ENCODE results near the gene TANC1. TPM values are rescaled to one million over a fixed set of nuclear protein-coding genes. Genes with fewer than 3 reads are reported as not detected.
A peak's percentile ranks its signal among the peaks of the same experiment; 100 is the strongest.

Gene TANC1
- total RNA-seq, 1 donor from 2014 or later, result 36.9 TPM

- H3K4me1 Mint-ChIP-seq (ENCODE audit: unreplicated experiment), result peaks cover 39% of the 10 kb centered on the region
- H3K27me3 Mint-ChIP-seq (ENCODE audit: unreplicated experiment), result no peaks in the 10 kb centered on the region
- H3K36me3 Mint-ChIP-seq (ENCODE audit: unreplicated experiment), result no peaks in the 10 kb centered on the region
- no peak for DNase-seq (ENCODE audit: extremely low spot score, unreplicated experiment)
- H3K4me3 Mint-ChIP-seq (ENCODE audit: unreplicated experiment), result no peak overlapping the region
- no peak overlapping the region for H3K27ac Mint-ChIP-seq (ENCODE audit: unreplicated experiment)
- TF ChIP-seq CTCF (IDR thresholded peaks at IDR 0.05), result no peak
- H3K9me3 Mint-ChIP-seq (ENCODE audit: unreplicated experiment), result no peaks in the 10 kb centered on the region
These were observed 30.3 kb downstream of the TANC1 start for GRCh38 chr2:158998551-158999248.

- Mint-ChIP-seq H3K27ac (ENCODE audit: unreplicated experiment) (no peak overlapping the region), H3K36me3 (ENCODE audit: unreplicated experiment) (peaks cover 3% of the 10 kb centered on the region)
These were observed 31.0 kb downstream of the TANC1 start for GRCh38 chr2:158999458-158999857.

GRCh38 chr2:159000072-159000471 is 31.6 kb downstream of the TANC1 start:
- no peaks in the 10 kb centered on the region for H3K9me3 Mint-ChIP-seq (ENCODE audit: unreplicated experiment)
- no peak overlapping the region for H3K4me3 Mint-ChIP-seq (ENCODE audit: unreplicated experiment)
- H3K36me3 Mint-ChIP-seq (ENCODE audit: unreplicated experiment), result peaks cover 10% of the 10 kb centered on the region
- no peak for DNase-seq (ENCODE audit: extremely low spot score, unreplicated experiment)
- TF ChIP-seq CTCF (IDR thresholded peaks at IDR 0.05), result no peak
- peaks cover 32% of the 10 kb centered on the region for H3K4me1 Mint-ChIP-seq (ENCODE audit: unreplicated experiment)
- no peaks in the 10 kb centered on the region for H3K27me3 Mint-ChIP-seq (ENCODE audit: unreplicated experiment)
- H3K27ac Mint-ChIP-seq (ENCODE audit: unreplicated experiment), result no peak overlapping the region

More at GRCh38 chr2:158999458-158999857, 31.0 kb downstream of the TANC1 start:
- Mint-ChIP-seq H3K4me3 (ENCODE audit: unreplicated experiment) (no peak overlapping the region), H3K4me1 (ENCODE audit: unreplicated experiment) (peaks cover 36% of the 10 kb centered on the region), H3K27me3 (ENCODE audit: unreplicated experiment) (no peaks in the 10 kb centered on the region), H3K9me3 (ENCODE audit: unreplicated experiment) (no peaks in the 10 kb centered on the region)
- no peak for TF ChIP-seq CTCF (IDR thresholded peaks at IDR 0.05)
- DNase-seq (ENCODE audit: extremely low spot score, unreplicated experiment), result no peak

- H3K27ac Mint-ChIP-seq (ENCODE audit: unreplicated experiment), result peak overlapping the region; percentile 16
- no peaks in the 10 kb centered on the region for H3K9me3 Mint-ChIP-seq (ENCODE audit: unreplicated experiment)
- peaks cover 13% of the 10 kb centered on the region for H3K4me1 Mint-ChIP-seq (ENCODE audit: unreplicated experiment)
- TF ChIP-seq CTCF (IDR thresholded peaks at IDR 0.05), result no peak
- H3K36me3 Mint-ChIP-seq (ENCODE audit: unreplicated experiment), result peaks cover 16% of the 10 kb centered on the region
- H3K4me3 Mint-ChIP-seq (ENCODE audit: unreplicated experiment), result no peak overlapping the region
- no peaks in the 10 kb centered on the region for H3K27me3 Mint-ChIP-seq (ENCODE audit: unreplicated experiment)
- no peak for DNase-seq (ENCODE audit: extremely low spot score, unreplicated experiment)
These were observed 34.1 kb downstream of the TANC1 start for GRCh38 chr2:159002462-159003111.

- Mint-ChIP-seq H3K27ac (ENCODE audit: unreplicated experiment) (peak overlapping the region; percentile 31), H3K36me3 (ENCODE audit: unreplicated experiment) (peaks cover 20% of the 10 kb centered on the region), H3K4me3 (ENCODE audit: unreplicated experiment) (no peak overlapping the region), H3K4me1 (ENCODE audit: unreplicated experiment) (peaks cover 11% of the 10 kb centered on the region), H3K27me3 (ENCODE audit: unreplicated experiment) (no peaks in the 10 kb centered on the region), H3K9me3 (ENCODE audit: unreplicated experiment) (no peaks in the 10 kb centered on the region)
- TF ChIP-seq CTCF (IDR thresholded peaks at IDR 0.05), result no peak
- DNase-seq (ENCODE audit: extremely low spot score, unreplicated experiment), result no peak
These were observed 35.1 kb downstream of the TANC1 start for GRCh38 chr2:159003555-159003954.
